DMS 273 treated with DMSO at 0.1 percent for 48 hours (cell line): ENCODE measurements around the gene CHIC2.

ENCODE experiments used
- DNase-seq: peaks from one replicate; lab custom pipeline; 2025; lab: John Stamatoyannopoulos, UW

The CHIC2 gene

DNA sequence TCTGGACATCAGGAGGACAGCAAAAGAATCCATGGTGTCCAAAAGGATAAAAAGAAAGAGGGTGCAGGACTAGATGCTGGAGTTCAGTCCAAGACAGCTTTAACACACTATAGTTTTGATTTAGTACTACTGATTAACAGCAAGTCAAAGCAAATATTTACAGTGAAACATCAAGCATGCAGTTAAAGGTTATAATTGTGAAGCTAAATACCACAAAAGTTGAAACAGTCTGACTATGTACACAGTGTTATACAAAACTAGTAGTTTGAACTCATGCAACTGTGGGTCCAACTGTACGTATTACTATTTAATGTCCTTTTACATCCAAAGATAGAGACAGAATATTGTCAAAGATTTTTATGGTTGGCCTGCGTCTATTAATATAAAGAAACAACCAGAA lies 57.6 kb downstream of the CHIC2 start:
- DNase-seq = no peak

DNA sequence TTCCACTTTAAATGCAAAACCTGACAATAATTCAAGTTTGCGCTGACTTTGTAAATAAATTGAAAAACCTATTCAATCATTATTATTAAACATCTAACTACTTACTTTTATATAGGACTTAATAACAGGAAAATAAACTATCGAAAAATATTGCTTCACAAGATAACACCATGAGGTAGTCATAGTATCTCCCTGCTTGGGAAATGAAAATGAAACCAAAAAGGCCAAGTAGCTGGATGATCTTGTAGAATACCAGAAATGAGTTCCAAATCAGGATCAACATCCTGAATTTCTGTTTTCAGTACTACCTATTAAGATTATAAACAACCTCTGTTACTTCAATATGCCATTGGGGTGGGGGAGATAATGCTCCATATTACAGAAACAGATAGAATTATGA lies 58.9 kb downstream of the CHIC2 start:
- DNase-seq = no peak

DNA sequence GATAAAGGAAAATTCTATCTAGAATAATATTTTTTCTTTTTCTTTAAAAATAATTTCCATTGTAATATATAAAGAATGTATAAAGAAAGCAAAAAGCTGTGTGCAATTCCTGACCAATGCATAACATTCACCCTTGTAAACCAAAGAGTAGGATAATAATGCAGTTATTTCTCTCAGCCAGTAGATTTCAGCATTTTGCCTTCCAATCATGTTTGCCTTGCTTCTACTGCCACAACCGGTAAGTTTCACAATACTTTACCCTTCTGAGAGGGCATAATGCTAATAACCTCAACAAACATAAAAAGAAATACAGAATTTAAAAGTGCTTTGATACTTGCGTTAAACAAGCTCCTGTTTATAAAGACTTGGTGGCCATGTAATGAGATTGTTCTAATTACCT lies 59.9 kb downstream of the CHIC2 start:
- DNase-seq = no peak

DNA sequence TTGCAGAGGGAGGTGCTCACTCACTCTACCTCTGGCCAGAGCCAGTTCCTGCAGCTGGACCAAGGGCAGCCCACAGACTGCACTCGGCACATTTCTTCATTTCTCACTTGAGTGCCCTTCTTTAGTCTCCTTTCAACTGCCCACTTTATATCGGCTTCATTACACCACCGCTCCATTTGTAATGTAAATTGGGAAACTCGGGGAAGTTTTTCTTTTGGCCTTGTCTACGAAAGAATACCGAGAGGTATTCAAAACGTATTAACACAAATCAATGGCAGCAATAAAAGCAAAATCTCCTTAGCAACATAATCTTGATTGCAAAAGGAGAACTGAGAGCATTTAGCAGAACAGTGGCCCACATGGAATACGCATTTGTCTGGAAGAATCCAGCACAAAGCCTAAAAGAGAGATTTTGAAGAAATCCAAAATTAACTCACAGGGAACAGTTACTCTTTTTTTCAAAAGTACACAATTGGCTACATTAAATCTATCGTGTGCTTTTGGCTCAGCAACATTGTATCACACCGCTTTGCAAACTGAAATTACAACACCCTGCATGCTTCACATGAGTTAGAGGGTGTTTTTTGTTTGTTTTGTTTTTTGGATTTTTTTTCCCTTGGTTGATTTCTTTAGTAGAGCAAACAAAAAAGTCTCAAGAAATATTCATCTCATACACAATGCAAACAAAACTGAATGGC lies 62.6 kb downstream of the CHIC2 start:
- no peak for DNase-seq

DNA sequence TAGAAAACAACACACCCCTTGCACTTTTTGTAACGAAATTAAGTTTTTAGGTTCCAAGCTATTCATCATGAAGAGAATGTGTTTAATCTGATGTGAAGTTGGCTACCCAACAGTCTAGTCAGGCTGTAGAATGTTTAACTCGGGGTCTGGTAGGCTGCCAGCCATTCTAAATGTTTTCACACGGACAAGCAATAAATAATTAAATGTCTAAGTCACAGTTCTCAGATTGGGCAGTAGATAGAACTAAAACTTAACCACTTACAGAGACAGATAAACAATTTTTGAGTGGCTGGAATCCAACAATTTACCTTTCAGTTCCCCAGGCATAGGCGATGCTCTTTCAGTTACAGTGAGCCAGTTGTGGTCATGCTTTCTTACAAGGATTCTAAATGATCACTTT lies 66.5 kb downstream of the CHIC2 start:
- no peak for DNase-seq

DNA sequence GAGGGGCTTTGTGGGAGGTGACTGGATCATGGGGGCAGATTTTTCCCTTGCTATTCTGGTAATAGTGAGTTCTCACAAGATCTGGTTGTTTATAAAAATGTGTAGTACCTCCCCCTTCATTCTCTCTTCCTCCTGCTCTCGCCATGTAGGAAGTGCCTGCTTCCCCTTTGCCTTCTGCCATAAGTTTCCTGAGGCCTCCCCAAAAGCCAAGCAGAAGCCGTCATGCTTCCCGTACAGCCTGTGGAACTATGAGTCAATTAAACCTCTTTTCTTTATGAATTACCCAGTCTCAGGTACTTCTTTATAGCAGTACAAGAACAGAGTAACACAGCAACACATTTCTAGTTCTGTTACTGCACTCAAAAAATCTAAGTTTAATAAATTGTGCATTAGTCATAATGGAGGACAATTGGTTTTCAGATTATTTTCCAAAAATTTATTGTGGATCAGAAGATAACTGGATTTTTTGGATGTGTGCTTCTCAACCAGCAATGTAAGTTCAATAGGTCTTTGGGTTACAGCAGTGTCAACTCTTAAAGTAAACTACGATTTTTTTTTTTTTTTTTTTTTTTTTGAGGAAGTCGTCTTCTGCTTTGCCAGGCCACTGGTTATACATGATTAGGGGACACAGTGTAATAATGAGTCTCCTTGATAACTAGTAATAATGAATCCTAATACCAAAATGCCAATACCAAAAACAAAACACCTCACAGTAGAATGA lies 69.9 kb downstream of the CHIC2 start:
- no peak for DNase-seq

DNA sequence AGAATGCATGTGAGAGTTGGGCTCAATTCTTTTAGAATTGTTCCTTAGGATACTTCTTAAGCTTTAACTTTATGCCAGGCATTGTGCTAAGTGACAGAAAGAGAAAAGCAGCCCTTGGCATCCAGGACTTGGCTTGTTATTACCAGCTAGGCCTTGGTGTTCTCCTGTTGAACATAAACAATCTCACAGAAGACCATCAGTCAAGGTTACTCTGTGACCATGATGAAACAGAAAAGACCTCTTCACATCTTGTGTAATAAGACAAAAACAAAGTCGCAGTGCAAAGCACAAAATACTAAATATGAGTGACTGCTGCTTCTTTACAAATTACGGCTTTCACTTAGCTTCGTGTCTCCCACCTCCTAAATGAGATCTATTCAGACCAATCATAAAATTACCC lies 71.6 kb downstream of the CHIC2 start:
- DNase-seq = no peak

DNA sequence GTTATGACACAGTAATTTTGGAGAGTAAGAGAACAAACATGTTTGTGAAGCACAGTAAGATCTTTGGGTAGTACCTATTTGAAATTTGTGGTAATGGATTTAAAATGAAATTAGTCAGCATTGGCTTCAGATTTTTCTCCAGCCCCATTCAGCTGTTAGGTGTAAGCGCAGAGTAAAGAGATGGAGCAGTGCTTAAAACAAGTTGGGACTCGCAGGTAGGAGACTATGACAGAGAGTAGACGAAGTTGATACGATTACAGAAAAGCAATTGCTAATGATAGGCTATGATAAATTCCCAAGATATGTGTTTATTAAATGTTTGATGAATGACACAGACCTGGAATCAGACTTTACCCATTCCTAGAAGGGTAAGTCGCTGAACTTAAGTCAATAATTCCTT lies 72.6 kb downstream of the CHIC2 start:
- no peak for DNase-seq

DNA sequence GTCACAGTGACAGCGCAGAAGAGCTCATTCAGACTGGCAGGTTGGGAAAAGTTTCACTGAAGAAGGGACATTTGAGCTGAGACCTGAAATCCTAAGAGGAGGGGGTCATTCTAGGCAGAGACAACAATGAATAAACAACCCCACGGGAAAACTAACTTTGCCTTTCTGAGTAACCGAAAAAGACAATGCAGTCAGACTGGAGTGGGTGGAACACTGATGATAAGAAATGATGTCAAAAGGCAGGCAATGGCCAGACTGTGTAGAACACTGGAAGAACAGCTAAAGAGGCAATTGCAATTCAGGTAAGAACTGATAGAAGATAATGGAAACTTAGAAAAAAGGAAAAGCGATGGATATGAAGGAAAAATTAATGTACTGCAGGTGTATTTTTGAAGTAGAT lies 73.8 kb downstream of the CHIC2 start:
- no peak for DNase-seq

DNA sequence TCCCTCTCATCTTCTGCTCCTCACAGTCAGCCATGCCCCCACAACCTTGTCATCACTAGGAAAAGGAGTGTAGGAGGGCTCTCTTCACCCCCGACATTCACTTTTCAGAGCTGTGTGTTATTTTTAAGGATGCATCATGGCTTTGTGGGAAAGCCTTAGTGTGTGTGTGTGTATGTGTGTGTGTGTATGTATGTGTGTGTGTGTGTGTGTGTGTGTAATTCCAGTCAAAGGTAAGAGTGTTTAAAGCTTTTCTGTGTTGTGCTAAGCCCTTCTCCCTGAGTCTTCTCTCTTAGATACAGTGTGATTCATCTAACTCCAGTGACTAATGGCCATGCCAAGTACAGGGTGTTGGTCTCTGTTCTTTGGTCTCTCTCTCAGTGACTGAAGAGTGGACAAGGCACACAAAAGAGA lies 76.6 kb downstream of the CHIC2 start:
- DNase-seq = no peak

DNA sequence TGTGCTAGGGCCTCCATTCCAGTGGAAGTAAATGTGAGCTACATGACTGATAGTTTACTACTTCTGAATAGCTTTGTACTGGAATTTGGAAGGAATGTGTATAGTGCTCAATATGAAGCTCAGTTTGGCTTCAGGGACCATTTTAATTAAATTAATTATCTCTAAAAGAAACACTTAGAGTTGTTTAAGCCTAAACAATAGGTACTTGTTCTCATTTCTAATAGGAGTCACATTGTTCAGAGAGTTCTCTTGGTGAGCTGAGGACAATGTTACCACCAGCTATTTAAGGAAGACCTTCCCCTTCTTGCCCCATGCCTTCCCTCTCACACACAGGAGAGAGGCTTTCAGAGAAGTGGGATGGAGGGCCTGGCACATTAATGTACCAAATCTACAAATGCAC lies 78.3 kb downstream of the CHIC2 start:
- DNase-seq = no peak

DNA sequence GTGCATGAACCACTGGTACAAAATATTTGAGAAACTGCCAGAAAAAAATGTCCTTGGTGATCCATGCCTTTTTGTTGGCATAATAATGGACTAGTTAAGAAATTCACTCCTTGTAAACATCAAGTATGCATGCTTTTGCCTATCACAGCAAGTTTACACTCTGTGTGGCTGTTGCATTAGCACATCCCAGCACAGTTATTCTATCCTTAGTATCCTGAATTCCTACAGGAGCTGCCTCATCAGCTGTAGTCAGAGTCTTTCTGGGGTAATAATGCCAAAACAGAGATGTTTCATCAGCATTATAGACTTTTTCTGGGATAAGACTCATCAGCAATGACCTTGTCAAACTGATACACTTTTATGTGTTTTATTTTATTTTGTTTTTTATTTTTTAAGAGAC lies 82.8 kb downstream of the CHIC2 start:
- DNase-seq = no peak

DNA sequence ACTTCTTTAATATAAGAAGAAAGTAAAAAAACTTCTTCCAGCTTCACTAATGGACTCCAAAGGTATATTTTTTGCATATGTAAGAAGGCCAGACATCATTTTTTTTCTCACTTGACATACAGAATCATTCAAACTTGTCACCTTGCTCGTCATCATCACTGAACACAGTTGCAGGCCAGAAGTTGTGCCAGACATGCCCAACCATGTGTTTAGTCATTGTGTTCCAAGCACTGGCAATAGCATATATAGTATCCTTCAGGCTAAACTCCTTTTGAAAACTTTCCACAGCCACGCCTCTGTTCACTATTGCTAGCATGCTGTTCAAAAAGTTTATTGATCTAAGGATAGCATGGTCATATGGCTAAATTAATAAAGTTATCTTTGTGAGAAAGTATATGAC lies 83.3 kb downstream of the CHIC2 start:
- no peak for DNase-seq

DNA sequence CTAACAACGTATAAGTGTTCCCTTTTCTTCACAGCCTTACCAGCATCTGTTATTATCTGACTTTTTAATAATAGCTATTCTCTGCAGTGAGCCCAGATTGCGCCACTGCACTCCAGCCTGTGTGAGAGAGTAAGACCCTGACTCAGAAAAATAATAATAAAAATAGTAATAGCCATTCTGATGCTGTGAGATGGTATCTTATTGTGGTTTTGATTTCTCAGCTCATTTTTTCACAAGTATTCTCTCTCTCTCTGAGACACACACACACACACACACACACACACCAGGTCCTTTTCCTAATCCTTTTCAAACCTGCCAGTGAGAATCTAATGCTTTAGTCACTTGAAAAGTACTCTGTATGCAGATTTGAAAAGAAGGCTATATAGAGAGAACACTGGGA lies 89.8 kb downstream of the CHIC2 start:
- DNase-seq = no peak

DNA sequence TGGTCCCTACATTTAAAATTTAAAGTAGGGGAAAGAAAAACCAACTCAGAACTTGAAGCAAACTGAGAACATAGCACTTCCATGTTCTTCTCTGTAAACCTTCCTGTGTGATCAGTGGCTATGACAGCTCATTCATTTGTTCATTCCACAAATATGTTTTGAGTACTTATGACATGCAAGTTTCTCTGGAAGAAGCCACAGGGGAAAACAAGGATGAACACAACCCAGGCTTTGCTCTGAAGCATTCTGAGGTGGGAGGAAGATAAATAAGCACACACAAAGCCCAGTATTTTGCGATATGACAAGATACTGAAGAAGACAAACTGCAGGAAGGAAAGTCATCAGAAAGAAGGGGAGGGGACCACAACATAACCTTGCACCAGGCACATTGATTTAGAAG lies 96.4 kb downstream of the CHIC2 start:
- no peak for DNase-seq

DNA sequence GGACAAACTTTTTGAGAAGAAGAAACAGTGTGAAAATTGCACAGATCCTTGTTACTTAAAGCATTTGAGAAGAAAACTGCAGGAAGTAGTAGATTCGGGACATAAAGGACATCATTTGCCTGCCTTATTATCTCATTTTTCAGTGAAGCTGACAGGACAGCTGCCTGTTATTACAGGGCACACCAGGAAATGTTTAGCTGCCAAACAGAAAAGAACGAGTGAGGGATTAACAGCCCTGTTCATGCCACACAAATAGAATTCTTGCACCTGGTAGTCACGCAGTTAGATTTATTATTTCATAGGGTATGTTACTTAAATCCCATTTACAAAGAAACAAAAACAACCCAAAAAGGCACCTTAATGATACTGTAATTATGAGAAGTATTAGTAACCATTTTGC lies 100.6 kb downstream of the CHIC2 start:
- DNase-seq = no peak

DNA sequence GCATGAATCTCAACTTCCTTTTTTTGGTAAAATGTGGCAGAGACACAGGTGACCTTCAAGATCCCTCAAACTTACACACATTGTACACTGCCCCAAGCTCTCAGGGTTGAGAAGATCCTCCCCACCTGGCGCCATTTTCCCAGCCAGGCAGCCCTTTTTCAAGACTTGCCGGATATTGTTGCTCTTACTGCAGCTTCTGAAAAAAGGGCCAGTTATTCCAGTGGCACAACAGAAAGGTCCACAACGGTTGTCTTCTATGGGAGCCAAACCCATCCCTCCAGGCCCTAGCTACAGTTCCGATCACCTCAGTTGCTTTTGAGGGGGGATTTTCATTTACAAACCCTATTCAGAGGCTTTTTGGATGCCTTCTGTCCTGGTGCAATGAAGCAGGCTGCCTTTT lies 101.1 kb downstream of the CHIC2 start:
- DNase-seq = no peak

DNA sequence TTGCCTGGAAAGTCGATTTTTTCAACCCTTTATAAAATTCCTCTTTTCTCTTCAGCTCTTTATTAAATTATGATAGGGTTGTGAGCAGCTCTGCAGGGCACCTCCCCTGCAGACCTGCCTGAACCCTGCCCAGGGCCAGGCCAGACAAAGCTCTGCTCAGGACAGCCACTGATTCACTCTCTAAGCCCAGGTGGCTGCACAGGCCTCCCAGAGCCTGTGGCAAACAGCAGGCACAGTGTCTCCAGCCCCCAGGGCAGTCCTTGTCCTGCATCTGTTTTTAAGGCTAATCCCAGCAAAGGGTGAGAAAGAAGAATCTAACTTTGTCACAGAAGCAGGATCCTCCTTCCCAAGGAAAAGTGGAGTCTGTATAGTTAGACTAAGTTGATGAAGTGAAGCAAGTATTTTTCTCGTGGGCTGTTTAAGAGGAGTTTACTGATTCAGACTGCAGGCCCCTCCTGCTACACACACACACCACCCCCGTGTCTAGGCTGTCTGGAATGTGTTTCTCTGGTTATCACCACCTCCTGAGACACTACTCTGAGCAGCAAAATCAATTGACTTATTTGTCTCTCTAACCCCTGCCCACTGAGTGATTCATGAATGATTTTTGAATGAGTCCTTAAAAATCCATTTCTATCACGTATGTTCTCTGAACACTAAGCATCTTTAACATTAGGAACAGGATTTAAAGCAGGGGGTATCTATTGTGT lies 101.7 kb downstream of the CHIC2 start:
- DNase-seq = no peak

DNA sequence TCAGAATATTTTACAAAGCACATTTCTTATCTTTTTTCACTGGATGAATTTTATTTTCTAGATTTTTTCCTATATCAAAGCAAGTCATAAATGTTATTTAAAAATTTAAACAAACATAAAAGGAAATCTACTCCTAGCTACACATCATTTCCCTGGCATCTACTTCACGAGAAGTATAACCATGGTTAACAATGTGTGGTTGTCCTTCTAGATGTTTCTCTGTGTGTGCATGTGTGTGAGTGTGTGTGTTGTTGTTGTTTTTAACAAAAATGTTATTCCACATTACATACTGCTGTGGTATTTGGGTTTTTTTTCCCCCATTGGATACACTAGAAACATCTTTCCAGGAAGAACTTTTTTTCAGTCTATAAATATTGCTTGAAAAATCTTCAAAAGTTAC lies 103.1 kb downstream of the CHIC2 start:
- no peak for DNase-seq

DNA sequence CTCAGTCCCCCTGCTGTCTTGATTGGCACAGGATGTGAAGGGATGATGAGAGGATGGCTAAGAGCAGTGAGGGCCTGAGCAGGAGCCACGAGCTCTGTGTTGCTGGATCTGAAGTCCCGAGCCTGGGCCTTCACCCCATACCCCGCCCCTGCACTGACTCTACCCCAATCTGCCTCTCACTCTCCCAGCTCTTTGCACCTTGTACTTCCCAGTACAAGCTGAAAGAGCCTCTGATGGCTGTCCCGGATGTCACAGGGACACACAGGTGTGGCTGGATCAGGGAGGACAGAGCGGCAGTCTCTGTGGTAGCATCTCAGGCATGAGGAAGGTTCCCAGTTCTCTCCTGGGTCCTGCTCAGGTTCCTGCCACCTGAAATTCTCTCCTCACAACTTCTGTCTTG lies 103.6 kb downstream of the CHIC2 start:
- DNase-seq = no peak
